GM23338 (cell line): ENCODE data around the gene SH3GL3. TPM values are rescaled to one million over a fixed set of nuclear protein-coding genes. Genes with fewer than 3 reads are reported as not detected.

Experiments used
- polyA plus RNA-seq: library from polyadenylated mRNA; unstranded; fragments of >200 nt; fragmentation: Nextera tagmentation; extraction: Ambion mirVana; gene quantifications from 2 replicates; pipeline ENCODE4 v1.2.1, GENCODE V29; 2016
- total RNA-seq: library from RNA; depleted of rRNA; stranded (reverse); fragments of >200 nt; shearing (Covaris generic); gene quantifications from 2 replicates; pipeline ENCODE4 v1.2.3, GENCODE V29; 2014; rRNA removed

The SH3GL3 gene
- total and polyA plus RNA-seq, 2 experiments from 2014 or later, result 15.9 to 21.1 TPM

Other genes starting within 250 kb of the SH3GL3 start
- 67.1 and 68.6 TPM in 2 replicates for gene HDGFL3, start 239.5 kb upstream of the SH3GL3 start, total RNA-seq
- 131 and 135 TPM in 2 replicates for gene HDGFL3, start 239.5 kb upstream of the SH3GL3 start, polyA plus RNA-seq
- gene BNC1, start 162.7 kb upstream of the SH3GL3 start, total RNA-seq, result 1.1 and 1.6 TPM in 2 replicates
- 0.26 and 0.28 TPM in 2 replicates for gene BNC1, start 162.7 kb upstream of the SH3GL3 start, polyA plus RNA-seq
- gene ADAMTSL3, start 206.8 kb downstream of the SH3GL3 start, total RNA-seq, result 0.35 and 0.87 TPM in 2 replicates
- 0.61 and 0.92 TPM in 2 replicates for gene ADAMTSL3, start 206.8 kb downstream of the SH3GL3 start, polyA plus RNA-seq